ENCODE data around the gene MRPS21.
"Not testable (repeated sequence)": the region's sequence is repeated elsewhere in the genome, so short reads cannot be mapped to it uniquely, and the experiment has no call there.

Gene MRPS21

GRCh38 chr1:150281758-150282557 is 11.7 kb upstream of the MRPS21 start, which contains the start of gene CIART:
TSS of gene CIART (plus strand) at chr1:150282554. CDS start at chr1:150283268, 714 bp downstream.
- DNase-seq = peak; percentile 95

GRCh38 chr1:150282558-150282958 is 11.1 kb upstream of the MRPS21 start:
- DNase-seq = no peak

GRCh38 chr1:150283260-150283659 is 10.4 kb upstream of the MRPS21 start:
- no peak for DNase-seq

GRCh38 chr1:150288382-150288781 is 5.3 kb upstream of the MRPS21 start:
- no peak for DNase-seq

GRCh38 chr1:150288822-150289221 is 4.8 kb upstream of the MRPS21 start:
- no peak for DNase-seq

GRCh38 chr1:150295476-150295875 is 1.8 kb downstream of the MRPS21 start:
- DNase-seq = no peak

- no peak for DNase-seq
These were observed 6.1 kb downstream of the MRPS21 start for GRCh38 chr1:150299716-150300115.

GRCh38 chr1:150302338-150302737 is 8.7 kb downstream of the MRPS21 start:
- DNase-seq = no peak

GRCh38 chr1:150302902-150303301 is 9.2 kb downstream of the MRPS21 start:
- DNase-seq = no peak

GRCh38 chr1:150308585-150308984 is 14.9 kb downstream of the MRPS21 start:
- DNase-seq = not testable (repeated sequence)

- peak; percentile 52 for DNase-seq
These were observed 16.3 kb downstream of the MRPS21 start for GRCh38 chr1:150309758-150310508.

GRCh38 chr1:150311762-150312161 is 18.1 kb downstream of the MRPS21 start:
- DNase-seq = no peak

- not testable (repeated sequence) for DNase-seq
These were observed 21.0 kb downstream of the MRPS21 start for GRCh38 chr1:150314691-150315090.

GRCh38 chr1:150320667-150320978 is 27.0 kb downstream of the MRPS21 start:
- DNase-seq = no peak

GRCh38 chr1:150321826-150322166 is 28.1 kb downstream of the MRPS21 start:
- no peak for DNase-seq

GRCh38 chr1:150322310-150322709 is 28.6 kb downstream of the MRPS21 start:
- DNase-seq = no peak

GRCh38 chr1:150332651-150333290 is 39.1 kb downstream of the MRPS21 start:
- no peak for DNase-seq

- DNase-seq = no peak
These were observed 52.7 kb downstream of the MRPS21 start for GRCh38 chr1:150346316-150346715.

GRCh38 chr1:150352866-150353265 is 59.2 kb downstream of the MRPS21 start:
- DNase-seq = no peak

Measured in left hindlimb (tissue), 1 donor.